ENCODE results near the gene CIB4.

DNA sequence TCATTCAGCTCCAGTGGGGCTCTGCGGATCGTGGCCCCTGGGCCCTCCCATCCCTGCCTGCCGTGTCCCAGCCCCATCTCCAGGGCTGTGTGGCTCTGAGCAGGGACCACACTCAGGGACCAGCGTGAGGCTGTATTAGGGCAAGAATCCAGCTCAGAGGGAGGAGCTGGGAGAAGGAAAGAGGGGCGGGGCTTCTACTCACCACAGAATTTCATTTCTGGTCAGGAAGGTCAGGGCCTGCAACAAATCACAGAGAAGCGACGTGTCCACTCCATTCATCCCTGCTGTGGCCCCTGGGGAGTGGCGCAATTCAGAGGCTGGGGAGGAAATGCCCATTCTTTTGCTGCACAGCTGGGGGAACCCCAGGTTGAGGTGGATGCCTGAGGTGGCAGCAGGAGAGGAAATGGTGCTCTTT lies 828 bp downstream of the CIB4 start:
- TF ChIP-seq EZH2 (IDR thresholded peaks at IDR 0.05; ENCODE audit: insufficient read depth, poor library complexity, severe bottlenecking) (no peak), EZH2phosphoT487 (IDR thresholded peaks at IDR 0.05; ENCODE audit: insufficient read depth, low read depth) (no peak)

All from GM23248 (cell line).